GM19328 (cell line): Measurements from ENCODE around the gene HECTD4.
"Not testable (repeated sequence)": the region's sequence is repeated elsewhere in the genome, so short reads cannot be mapped to it uniquely, and the experiment has no call there.

Source experiments
- ATAC-seq: cut with Tn5 transposase; IDR thresholded peaks from one replicate; pipeline ENCODE4 v1.9.1; 2021; ENCODE audit warnings: mild to moderate bottlenecking, moderate library complexity; ENCODE audit not compliant: unreplicated experiment

Gene HECTD4

GRCh38 chr12:112126000-112126438 lies 256.2 kb downstream of the HECTD4 start:
- ATAC-seq, result no peak

- peak; percentile 94 for ATAC-seq
Measured at GRCh38 chr12:112125250-112125999, 256.8 kb downstream of the HECTD4 start, which contains the start of gene TRAFD1. Gene TRAFD1, plus strand, starts transcription at chr12:112125560. Its CDS starts 4,963 bp downstream, at chr12:112130523.

- no peak for ATAC-seq
Measured at GRCh38 chr12:112124918-112125249, 257.3 kb downstream of the HECTD4 start.

- ATAC-seq, result no peak
Measured at GRCh38 chr12:112122823-112123690, 259.2 kb downstream of the HECTD4 start.

GRCh38 chr12:112121780-112122565 lies 260.3 kb downstream of the HECTD4 start:
- ATAC-seq, result no peak

GRCh38 chr12:112117685-112118084 lies 264.5 kb downstream of the HECTD4 start:
- no peak for ATAC-seq

- ATAC-seq, result no peak
Measured at GRCh38 chr12:112116232-112117060, 265.8 kb downstream of the HECTD4 start.

GRCh38 chr12:112115259-112116045 lies 266.8 kb downstream of the HECTD4 start:
- ATAC-seq, result no peak

- no peak for ATAC-seq
Measured at GRCh38 chr12:112112409-112113133, 269.7 kb downstream of the HECTD4 start.

- no peak for ATAC-seq
Measured at GRCh38 chr12:112111931-112112330, 270.3 kb downstream of the HECTD4 start.

- ATAC-seq, result not testable (repeated sequence)
Measured at GRCh38 chr12:112110787-112111662, 271.2 kb downstream of the HECTD4 start.
